IMR-90 (cell line): ENCODE measurements around the gene UBL4B. TPM values are rescaled to one million over a fixed set of nuclear protein-coding genes. Genes with fewer than 3 reads are reported as not detected.
A peak's percentile ranks its signal among the peaks of the same experiment; 100 is the strongest.

Experiments
- ATAC-seq: fragments of 200-7000 bp; cut with Tn5 transposase; 2 replicates; pipeline ENCODE4 v1.9.1; 2020; ENCODE audit warnings: low read depth, mild to moderate bottlenecking, moderate library complexity
- BruUV-seq: library from RNA; stranded (reverse); fragments of 400-500 nt; replicated peaks from 2 replicates; lab custom pipeline; 2021; lab: Mats Ljungman, UMichigan
- CTCF ChIA-PET: fragments of 300-600 bp; formaldehyde crosslinking; extraction: SDS; loops from one replicate; lab custom pipeline; 2021; ENCODE audit warnings: antibody characterized with exemption; lab: Yijun Ruan, JAX
- POLR2A ChIA-PET: fragments of 300-600 bp; sonication (Branson Sonifier 250); formaldehyde crosslinking; loops from one replicate; lab custom pipeline; 2022; ENCODE audit warnings: antibody characterized with exemption; ENCODE audit not compliant: unreplicated experiment; lab: Charles Lee
- DNase-seq: peaks from one replicate; pipeline ENCODE4 v3.0.0; 2013
- H2AFZ ChIP-seq: replicated peaks from 2 replicates; pipeline ENCODE3; 2013; ENCODE audit warnings: low read length, mild to moderate bottlenecking; ENCODE audit not compliant: poor library complexity
- H2AK5ac ChIP-seq: 2 replicates; pipeline ENCODE4 v1.6.1; 2013; ENCODE audit warnings: low read depth, low read length, inconsistent platforms
- H2AK9ac ChIP-seq: replicated peaks from 2 replicates; pipeline ENCODE3; 2013; ENCODE audit warnings: mild to moderate bottlenecking, low read depth, low read length, moderate library complexity; ENCODE audit not compliant: poor library complexity
- H2BK120ac ChIP-seq: 2 replicates; pipeline ENCODE4 v1.6.1; 2013; ENCODE audit warnings: low read depth, low read length, inconsistent platforms
- H2BK15ac ChIP-seq: 3 replicates; pipeline ENCODE4 v1.6.1; 2013; ENCODE audit warnings: low read depth, low read length, inconsistent platforms
- H2BK20ac ChIP-seq: 2 replicates; pipeline ENCODE4 v1.6.1; 2013; ENCODE audit warnings: low read depth, mild to moderate bottlenecking, inconsistent platforms, low read length, moderate library complexity
- H2BK5ac ChIP-seq: 2 replicates; pipeline ENCODE4 v1.6.1; 2013; ENCODE audit warnings: mild to moderate bottlenecking, low read depth, low read length, inconsistent platforms; ENCODE audit not compliant: poor library complexity, severe bottlenecking
- H3K14ac ChIP-seq: replicated peaks from 2 replicates; pipeline ENCODE4 v1.6.1; 2013; ENCODE audit warnings: low read depth, low read length, inconsistent platforms
- H3K18ac ChIP-seq: 2 replicates; pipeline ENCODE4 v1.6.1; 2013; ENCODE audit warnings: low read depth, low read length, control low read depth
- H3K23ac ChIP-seq: 2 replicates; pipeline ENCODE4 v1.6.1; 2013; ENCODE audit warnings: low read depth, low read length, inconsistent platforms
- H3K27ac ChIP-seq: 2 replicates; pipeline ENCODE4 v1.5.1; 2013; ENCODE audit warnings: mild to moderate bottlenecking, control low read depth, low read length; ENCODE audit not compliant: insufficient read depth
- H3K27me3 ChIP-seq: 2 replicates; pipeline ENCODE4 v1.6.1; 2013; ENCODE audit warnings: low read length; ENCODE audit not compliant: control insufficient read depth, insufficient read depth
- H3K36me3 ChIP-seq: 2 replicates; pipeline ENCODE4 v1.6.1; 2013; ENCODE audit warnings: low read length, mixed read lengths; ENCODE audit not compliant: control insufficient read depth, insufficient read depth
- H3K4ac ChIP-seq: 2 replicates; pipeline ENCODE4 v1.6.1; 2013; ENCODE audit warnings: low read depth, low read length, inconsistent platforms
- H3K4me1 ChIP-seq: 2 replicates; pipeline ENCODE4 v1.6.1; 2013; ENCODE audit warnings: low read length, mixed read lengths; ENCODE audit not compliant: control insufficient read depth, insufficient read depth
- H3K4me2 ChIP-seq: 2 replicates; pipeline ENCODE4 v1.6.1; 2013; ENCODE audit warnings: low read depth, mild to moderate bottlenecking, control low read depth, low read length, moderate library complexity
- H3K4me3 ChIP-seq: 2 replicates; pipeline ENCODE4 v1.5.1; 2013; ENCODE audit warnings: low read depth, mild to moderate bottlenecking, control low read depth, low read length, moderate library complexity; ENCODE audit not compliant: insufficient read depth
- H3K56ac ChIP-seq: 2 replicates; pipeline ENCODE4 v1.6.1; 2013; ENCODE audit warnings: low read length, inconsistent platforms; ENCODE audit not compliant: insufficient read depth; ENCODE audit errors: extremely low read depth
- H3K79me1 ChIP-seq, 2 experiments: 2 replicates each; pipeline ENCODE4 v1.6.1; 2013; ENCODE audit warnings: low read length in 2 of 2, inconsistent platforms in 1 of 2, low read depth in 1 of 2
- H3K9ac ChIP-seq: 2 replicates; pipeline ENCODE4 v1.6.1; 2013; ENCODE audit warnings: low read depth, low read length, control low read depth
- H3K9me1 ChIP-seq: 2 replicates; pipeline ENCODE4 v1.6.1; 2013; ENCODE audit warnings: low read length, inconsistent platforms; ENCODE audit not compliant: insufficient read depth
- H3K9me3 ChIP-seq: 2 replicates; pipeline ENCODE4 v1.6.1; 2013; ENCODE audit warnings: low read length; ENCODE audit not compliant: control insufficient read depth, insufficient read depth
- H4K20me1 ChIP-seq: 2 replicates; pipeline ENCODE4 v1.6.1; 2013; ENCODE audit warnings: low read length, inconsistent platforms; ENCODE audit not compliant: insufficient read depth
- H4K5ac ChIP-seq: 2 replicates; pipeline ENCODE4 v1.6.1; 2013; ENCODE audit warnings: mild to moderate bottlenecking, low read depth, low read length, control low read depth
- H4K8ac ChIP-seq, 2 experiments: 2 replicates each; pipeline ENCODE4 v1.6.1; 2013; ENCODE audit warnings: low read depth in 2 of 2, low read length in 2 of 2, control low read depth in 1 of 2, inconsistent platforms in 1 of 2
- H4K91ac ChIP-seq: 2 replicates; pipeline ENCODE4 v1.6.1; 2013; ENCODE audit warnings: low read depth, low read length, inconsistent platforms; ENCODE audit not compliant: insufficient read depth
- CEBPB ChIP-seq: IDR thresholded peaks from 2 replicates; pipeline ENCODE4 v1.6.1; 2012; ENCODE audit warnings: low read depth, low read length, improper control_type of control experiment
- RAD21 ChIP-seq: IDR thresholded peaks from 2 replicates; pipeline ENCODE4 v1.6.1; 2012; ENCODE audit warnings: low read length, improper control_type of control experiment
- WGBS, 2 experiments: methylation state at CpG; one replicate each; pipeline versions ENCODE4 v1.1.5 to v1.1.7; 2013; ENCODE audit warnings: missing lambda C conversion rate in 2 of 2; ENCODE audit not compliant: insufficient read length in 1 of 2; ENCODE audit errors: extremely low coverage in 2 of 2; 5-methylcytosine and 5-hydroxymethylcytosine counted together
- dilution Hi-C: fragments of 300-500 bp; cut with HindIII; formaldehyde crosslinking; loops from one replicate; pipeline ENCODE4 v1.14.3; 2018; ENCODE audit warnings: low sequenced_read_pairs; ENCODE audit not compliant: unreplicated experiment
- in situ Hi-C: fragments of 300-500 bp; cut with MboI; formaldehyde crosslinking; loops from 3 replicates; pipeline ENCODE4 v1.14.3; 2019; ENCODE audit warnings: low sequenced_read_pairs, inconsistent platforms, mixed read lengths
- intact Hi-C: fragments of 100-400 bp; cut with micrococcal nuclease; formaldehyde crosslinking; loops from 2 replicates; pipeline ENCODE4 v1.10.0; 2022
- polyA plus RNA-seq, 3 experiments: library from polyadenylated mRNA; depleted of rRNA; stranded (reverse); fragments of >200 nt; gene quantifications; 2 replicates each; pipeline ENCODE4 v1.2.3, GENCODE V29; 2012; ENCODE audit warnings: low replicate concordance in 1 of 3
- total RNA-seq: library from RNA; depleted of rRNA; stranded (reverse); fragments of >200 nt; gene quantifications from 2 replicates; pipeline ENCODE4 v1.2.3, GENCODE V29; 2012

Gene UBL4B
- total and polyA plus RNA-seq, 2 of the 4 experiments (the other 2 are of a cell fraction) = not detected

DNA sequence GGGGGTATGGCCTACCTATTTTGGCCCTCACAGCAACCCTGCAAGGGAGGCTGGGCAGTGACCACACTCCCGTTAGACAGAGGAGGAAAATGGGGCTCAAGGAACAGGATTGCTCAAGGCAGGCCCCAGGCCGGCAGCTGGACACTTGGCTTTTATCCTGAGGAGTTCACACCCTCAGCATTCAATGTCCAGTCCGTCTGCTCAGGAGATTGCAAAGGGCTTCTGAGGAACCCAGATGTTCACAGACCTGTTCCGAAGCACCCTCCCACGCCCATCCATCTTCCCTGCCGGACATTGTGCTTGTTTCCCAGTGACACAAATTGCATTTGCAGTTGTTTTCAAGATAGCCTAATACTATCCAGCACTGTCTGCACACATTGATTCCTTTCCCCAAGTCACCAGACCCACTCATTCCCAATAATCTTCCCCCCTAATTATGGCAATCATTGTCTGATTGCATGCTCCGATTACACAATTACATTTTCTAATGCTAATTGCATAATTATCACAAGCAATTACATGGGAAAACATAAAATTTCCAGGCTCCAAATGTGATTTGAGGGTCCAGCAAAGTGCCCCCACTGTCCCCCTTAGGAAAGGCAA, 4.3 kb upstream of the UBL4B start:
- H2BK20ac ChIP-seq = no peak overlapping the region
- 36% methylated on average over 3 of the region's 7 CpGs; no CpG with 5 or more reads in 1 of the 2 experiments for WGBS, 2 experiments
- H4K5ac ChIP-seq = no peak overlapping the region

More for the DNA sequence above, 4.3 kb upstream of the UBL4B start:
- Histone ChIP-seq H3K14ac (no peak overlapping the region), H3K27me3 (peaks cover 56% of the 10 kb centered on the region), H2BK15ac (no peak overlapping the region), H4K20me1 (no peaks in the 10 kb centered on the region), H3K23ac (no peak overlapping the region), H3K79me1 (no peaks in the 10 kb centered on the region), H3K56ac (no peak overlapping the region), H2BK120ac (no peak overlapping the region), H3K9me3 (no peaks in the 10 kb centered on the region), H3K9me1 (no peaks in the 10 kb centered on the region), H3K18ac (no peak overlapping the region), H2BK5ac (no peak overlapping the region), H3K27ac (no peak overlapping the region), H3K4me3 (no peak overlapping the region), H2AK5ac (no peak overlapping the region), H4K8ac (no peak overlapping the region), H2AK9ac (no peak overlapping the region), H3K4ac (no peak overlapping the region), H2AFZ (no peak overlapping the region), H3K36me3 (no peaks in the 10 kb centered on the region), H4K91ac (no peak overlapping the region), H3K9ac (no peak overlapping the region), H3K4me2 (no peak overlapping the region), H3K4me1 (no peaks in the 10 kb centered on the region)
- in situ Hi-C loops (loop anchor here (5.0 kb wide), 1 partner anchor 56 kb away; no protein-coding TSS in a partner anchor), intact Hi-C loops (loop anchor here (2.0 to 5.0 kb wide), 2 partner anchors 21 to 331 kb away; no protein-coding TSS in a partner anchor), dilution Hi-C loops (no loop called here)
- ATAC-seq (no peak), DNase-seq (no peak)
- TF ChIP-seq CEBPB (peak; percentile 30), RAD21 (no peak)
- ChIA-PET CTCF (no interaction called here), POLR2A (no interaction called here)
- BruUV-seq = no TSS peak
